DMS153 treated with DMSO at 0.1 percent for 48 hours (cell line): ENCODE results near the gene TSPEAR.
"Not testable (repeated sequence)": the region's sequence is repeated elsewhere in the genome, so short reads cannot be mapped to it uniquely, and the experiment has no call there.

Experiments
- DNase-seq: peaks from one replicate; lab custom pipeline; 2025; ENCODE audit not compliant: unreplicated experiment; lab: John Stamatoyannopoulos, UW

Gene TSPEAR

DNA sequence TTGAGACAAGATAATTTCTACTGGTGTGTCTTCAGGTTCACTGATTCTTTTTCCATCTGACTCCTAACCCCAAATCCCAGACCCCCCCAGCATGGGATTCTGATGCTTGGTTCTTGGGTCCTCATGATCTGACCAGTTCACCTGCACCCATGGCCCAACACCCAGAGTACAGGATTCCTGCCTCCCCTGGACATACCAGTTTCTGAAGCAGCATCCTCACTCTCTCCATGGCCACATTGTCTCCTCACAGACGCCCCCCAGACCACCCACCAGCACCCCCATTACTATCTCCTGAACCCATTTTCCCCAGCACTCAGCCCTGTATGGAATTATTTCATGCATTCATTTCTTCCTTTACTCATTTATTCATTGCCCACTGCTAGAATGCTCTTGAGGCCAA is 54.5 kb downstream of the TSPEAR start:
- DNase-seq = no peak

DNA sequence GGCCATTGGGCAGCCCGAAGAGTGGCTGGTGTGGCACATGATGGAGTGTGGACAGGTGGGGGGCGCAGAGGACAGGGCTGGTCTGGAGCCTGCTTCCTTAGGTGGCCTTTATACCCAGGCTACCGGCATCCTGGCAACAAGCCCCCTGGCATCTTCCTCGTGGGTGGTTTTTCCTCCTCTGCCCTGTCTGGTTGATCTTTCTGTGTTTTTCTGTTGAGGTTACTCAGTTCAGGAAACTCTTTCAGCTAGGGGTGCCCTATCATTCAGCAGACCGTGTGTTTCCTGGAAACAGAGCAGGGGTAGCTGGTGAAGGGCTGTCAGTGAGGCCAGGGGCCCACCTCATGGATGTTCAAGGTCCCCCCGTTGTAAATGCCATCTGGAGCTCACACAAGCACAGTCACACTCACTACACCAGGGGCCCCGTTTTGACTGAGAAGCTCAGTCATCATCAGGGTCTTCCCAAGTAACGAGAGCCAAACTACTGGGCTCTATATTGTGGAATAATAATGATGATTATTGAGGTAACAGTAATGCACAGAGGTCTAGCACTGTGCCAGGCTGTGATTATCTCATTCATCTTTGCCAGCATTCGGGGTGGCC is 56.7 kb downstream of the TSPEAR start, which contains the start of gene KRTAP12-4:
KRTAP12-4 (minus strand) TSS at position 84 of the 600 bp plus-strand sequence; CDS start at position 39, 45 bp downstream.
- no peak for DNase-seq

DNA sequence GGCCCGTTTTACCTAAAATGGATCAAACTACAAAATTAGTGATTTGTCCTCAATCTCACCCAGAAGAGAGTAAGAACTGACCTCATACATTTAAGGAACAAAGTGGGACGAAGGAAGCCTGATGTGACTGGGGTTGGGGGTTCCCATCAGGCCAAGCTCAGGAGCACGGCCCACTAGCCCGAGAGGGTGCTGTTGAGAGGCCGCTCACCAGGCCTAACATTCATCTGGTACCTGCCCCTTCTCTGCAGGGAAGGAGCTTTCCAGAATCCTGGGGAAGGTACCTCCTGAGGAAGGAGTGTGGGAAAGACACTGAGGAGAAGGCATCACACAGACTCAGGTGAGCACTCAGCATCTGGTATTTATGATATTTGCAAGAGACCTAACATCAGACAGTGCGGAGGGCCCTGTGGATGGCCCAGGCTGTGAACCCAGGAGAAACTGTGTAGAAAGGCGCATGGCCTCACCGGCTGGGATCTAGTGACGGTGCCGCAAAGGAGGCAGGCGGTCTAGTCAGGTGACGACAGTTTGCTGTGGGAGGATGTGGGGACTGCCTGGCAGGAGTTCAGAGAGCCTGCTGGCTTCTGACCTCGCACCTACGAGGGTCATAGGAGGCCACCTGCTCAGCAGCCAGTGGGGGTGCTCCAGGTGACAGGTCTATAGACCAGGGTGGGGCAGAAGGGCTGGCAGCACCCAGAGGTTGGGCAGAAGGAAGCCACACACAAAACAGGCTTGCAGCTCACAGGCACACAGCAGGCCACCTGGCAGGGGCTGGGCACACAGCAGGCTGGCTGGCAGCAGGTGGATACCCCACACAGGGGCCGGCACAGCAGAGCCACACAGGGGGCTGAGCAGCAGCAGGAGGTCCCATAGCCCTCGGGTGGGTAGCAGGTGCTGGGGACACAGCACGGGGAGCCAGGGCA is 57.5 kb downstream of the TSPEAR start:
- no peak for DNase-seq

DNA sequence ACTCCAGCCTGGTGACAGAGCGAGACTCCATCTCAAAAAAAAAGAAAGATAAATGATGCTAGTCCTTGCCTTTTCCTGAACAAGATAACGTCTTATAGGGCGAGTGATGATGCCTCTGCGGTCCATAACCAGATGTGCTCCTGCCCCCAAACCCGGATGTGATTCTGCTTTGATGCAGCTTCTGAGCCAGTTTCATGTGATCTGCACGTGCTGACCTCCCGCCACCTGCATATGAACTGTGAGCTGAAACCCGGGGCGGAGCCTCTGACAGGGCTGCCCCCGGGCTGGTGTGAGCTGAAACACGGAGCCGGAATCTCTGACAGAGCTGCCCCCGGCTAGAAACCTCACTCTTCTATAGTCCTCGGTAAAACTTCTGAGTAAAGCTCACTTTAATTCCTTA is 58.2 kb downstream of the TSPEAR start:
- no peak for DNase-seq

DNA sequence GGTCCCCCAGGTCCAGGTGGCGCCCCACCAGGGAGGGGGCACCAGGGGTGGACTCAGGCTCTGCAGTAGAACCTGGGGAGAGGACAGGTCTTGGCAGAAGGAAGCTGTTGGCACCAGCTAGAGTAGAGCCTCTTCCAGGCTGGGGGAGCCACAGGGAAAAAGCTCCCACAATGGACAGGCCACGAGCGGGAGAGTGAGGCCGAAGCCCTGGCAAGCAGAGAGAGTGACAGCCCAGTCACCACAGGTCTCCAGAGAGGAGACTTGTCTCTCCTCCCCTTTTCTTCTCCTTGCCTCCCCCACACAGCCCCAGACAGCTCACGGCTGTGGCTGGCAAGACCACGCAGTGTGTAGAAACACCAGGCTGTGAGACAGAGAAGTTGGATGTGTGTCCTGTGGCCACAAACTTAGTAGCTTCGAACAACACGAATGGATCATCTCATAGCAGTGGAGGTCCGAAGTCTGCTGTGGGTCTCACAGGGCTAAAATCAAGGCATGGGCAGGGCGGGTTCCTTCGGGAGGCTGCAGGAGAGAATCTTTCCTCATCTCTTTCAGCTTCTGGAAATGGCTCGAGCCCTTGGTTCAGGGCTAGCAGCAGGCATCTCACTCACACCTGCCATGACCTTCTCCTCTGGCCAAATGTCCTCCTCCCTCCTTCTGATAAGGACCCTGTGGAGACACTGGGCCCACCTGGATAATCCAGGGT is 60.2 kb downstream of the TSPEAR start:
- no peak for DNase-seq

DNA sequence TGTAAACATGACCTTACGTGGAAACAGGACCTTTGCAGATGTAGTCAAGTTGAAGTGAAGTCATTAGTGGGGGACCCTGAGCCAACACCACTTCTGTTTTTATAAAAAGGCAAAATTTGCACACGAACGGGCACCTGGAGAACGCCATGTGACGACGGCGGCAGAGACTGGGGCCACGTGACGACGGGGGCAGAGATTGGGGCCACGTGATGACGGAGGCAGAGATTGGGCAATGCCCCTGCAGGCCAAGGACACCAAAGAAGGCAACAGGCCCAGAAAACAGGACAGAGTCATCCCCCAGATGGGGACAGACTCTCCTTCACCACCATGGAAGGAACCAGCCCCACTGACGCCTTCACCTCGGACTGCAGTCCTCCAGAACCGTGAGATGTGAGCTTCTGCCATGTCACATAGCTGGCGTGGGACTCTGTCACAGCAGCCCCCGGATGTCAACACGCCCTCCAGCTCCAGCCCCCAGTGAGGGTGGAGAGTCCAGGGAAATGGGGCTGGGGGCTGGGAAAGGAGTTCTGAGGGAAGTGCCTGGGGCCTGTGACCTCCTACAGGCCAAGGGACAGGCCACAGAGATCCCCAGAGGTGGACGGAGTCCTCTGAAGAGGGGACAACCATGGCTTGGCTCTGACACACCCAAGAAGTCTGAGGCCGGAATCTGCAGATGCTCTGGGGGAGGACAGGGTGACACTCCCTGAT is 61.0 kb downstream of the TSPEAR start:
- no peak for DNase-seq

DNA sequence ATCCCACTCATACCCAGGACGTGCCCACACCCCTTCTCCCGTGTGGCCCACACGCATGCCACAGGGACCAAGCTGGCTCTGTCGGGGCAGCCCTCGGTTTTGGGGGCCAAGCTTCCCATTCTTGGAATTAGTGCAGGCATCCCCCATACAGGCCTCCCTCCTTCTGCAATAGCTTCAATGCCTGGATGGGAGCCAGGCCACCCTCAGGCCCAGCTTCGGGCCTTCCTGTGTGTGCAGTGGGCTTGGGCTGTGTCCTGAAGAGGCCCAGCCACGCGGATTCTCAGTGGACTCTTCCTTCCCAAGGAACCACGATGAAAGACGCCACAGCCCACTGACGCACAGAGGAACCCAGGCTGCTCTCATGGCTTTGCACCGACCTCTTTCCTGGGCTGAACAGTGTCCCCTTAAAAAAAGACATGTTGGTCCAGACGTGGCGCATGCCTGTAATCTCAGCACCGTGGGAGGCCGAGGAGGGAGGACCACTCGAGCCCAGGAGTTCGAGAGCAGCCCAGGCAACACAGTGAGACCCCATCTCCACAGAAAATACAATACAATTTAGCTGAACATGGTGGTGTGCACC is 61.8 kb downstream of the TSPEAR start:
- DNase-seq = no peak

DNA sequence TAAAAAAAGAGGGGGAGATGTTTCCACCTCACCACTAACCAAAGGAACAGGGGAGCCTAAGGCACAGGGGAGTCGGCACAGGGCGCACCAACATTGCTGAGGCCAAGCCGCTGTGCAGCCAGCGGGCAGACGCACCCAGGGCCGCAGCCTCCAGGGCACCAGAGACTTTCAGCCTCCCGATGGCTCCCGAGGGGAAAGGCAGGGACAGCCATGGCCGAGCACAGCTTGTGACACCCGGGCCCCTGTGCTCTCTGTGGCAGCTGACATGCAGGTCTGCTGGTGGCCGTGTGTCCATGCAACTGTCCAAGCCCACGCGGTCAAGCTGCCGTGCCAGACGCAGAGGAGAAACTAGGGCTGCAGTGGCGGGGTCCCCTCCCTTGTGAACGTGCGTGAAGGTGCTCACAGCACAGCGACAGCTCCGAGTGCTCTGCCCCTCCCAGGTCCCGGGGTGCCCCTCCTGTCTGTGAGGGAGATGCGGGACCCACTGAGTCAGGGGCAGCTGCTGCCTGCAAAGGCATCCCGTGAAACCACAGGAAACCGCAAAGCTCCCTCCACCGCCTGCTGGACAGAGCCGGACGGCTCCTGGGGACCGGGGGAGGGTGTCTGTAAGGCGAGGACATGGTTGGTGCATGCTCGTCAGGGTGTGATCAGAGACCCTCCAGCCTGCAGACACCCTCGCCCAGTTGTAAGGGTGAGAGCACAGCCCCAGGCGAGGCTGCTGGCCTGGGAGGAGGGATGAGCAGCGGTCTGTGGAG is 62.6 kb downstream of the TSPEAR start:
- DNase-seq = no peak

DNA sequence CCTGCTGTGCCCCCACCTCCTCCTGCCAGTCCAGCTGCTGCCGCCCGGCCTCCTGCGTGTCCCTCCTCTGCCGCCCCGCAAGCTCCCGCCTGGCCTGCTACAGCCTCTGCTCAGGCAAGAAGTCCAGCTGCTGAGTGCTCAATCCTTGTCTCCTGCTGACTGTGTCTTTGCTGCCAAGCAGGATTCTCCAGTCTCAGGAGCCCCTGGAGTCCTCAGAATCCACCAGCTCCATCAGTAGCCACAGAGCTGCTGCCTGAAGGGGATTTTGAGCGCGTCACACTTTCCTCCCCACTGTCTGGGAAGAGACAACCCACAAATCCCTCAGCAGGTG is 64.2 kb downstream of the TSPEAR start:
- no peak for DNase-seq

DNA sequence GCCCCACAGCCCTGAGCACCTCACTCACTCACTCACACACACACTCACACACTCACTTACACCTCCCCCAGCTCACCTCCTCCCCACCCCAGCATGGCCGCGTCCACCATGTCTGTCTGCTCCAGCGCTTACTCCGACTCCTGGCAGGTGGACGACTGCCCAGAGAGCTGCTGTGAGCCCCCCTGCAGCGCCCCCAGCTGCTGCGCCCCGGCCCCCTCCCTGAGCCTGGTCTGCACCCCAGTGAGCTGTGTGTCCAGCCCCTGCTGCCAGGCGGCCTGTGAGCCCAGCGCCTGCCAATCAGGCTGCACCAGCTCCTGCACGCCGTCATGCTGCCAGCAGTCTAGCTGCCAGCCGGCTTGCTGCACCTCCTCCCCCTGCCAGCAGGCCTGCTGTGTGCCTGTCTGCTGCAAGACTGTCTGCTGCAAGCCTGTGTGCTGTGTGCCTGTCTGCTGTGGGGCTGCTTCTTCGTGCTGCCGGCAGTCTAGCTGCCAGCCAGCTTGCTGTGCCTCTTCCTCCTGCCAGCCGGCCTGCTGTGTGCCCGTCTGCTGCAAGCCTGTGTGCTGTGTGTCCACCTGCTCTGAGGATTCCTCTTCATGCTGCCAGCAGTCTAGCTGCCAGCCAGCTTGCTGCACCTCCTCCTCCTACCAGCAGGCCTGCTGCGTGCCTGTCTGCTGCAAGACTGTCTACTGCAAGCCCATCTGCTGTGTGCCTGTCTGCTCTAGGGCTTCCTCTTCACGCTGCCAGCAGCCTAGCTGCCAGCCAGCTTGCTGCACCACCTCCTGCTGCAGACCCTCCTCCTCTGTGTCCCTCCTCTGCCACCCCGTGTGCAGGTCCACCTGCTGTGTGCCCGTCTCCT is 64.8 kb downstream of the TSPEAR start, which contains the start of gene KRTAP10-11:
KRTAP10-11 (plus strand) TSS at position 49 of the 856 bp plus-strand sequence; CDS start at position 94, 45 bp downstream.
- not testable (repeated sequence) for DNase-seq

DNA sequence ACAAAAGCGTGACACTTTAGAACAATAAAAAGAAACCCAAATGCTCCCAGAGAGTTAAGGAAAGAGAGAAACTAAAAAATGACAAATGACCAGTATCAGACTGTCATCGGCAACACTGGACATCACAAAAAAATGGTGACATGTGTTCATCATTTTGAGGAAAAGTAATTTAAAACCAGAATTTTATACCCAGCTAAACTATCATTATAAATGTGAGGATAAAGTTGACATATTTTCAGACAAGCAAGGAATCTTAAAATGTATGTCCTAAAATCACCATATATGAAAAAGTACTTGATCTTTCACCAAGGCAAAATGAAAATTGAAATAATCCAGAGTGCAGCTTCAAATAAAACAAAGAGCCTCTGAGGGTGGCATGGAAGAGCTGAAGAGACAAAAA is 66.5 kb downstream of the TSPEAR start:
- no peak for DNase-seq

DNA sequence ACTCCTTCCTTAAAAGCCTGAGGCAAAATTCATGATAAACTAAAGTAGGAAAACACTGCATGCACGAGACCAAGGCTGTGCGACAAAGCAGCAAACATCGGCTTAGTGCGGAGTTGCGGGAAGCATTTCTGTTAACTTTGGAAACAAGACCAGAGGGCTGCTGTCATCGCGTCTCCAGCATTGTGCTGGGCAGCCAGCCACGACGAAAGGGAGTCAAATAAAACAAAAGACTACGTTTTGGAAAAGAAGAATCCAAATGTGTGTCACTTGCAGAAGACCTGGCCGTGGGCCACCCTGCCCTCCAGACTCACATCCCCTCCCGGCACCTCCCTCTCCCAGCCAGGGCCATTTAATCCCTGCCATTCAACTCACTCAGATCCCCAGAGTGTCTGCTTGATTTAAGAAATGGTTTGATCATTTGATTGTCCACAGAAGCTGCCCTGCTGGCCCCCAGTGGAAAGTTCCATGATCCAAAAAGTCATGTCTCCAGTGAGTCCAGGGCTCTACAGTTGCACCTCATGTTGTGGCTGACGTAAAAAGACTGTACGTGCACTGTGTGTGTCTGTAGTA is 67.5 kb downstream of the TSPEAR start:
- no peak for DNase-seq

DNA sequence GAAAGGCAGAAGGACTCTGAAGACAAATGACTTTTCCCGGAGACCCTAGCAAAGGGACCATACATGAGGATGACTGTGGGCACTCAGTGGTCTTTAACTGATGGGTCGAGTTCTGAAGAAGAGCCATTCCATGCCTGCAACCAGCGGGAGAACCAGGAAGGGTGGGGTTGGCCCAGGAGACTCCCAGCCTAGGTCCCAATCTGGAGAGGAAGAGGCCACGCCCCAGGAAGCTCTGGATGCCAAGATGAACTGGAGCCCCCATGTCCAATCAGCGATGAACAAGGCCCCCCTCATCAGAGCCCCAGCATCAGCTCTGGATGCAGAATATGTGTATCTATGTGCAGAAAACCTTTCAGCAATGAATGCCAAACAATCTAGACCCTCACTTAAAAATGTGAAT is 70.6 kb downstream of the TSPEAR start:
- DNase-seq = no peak

DNA sequence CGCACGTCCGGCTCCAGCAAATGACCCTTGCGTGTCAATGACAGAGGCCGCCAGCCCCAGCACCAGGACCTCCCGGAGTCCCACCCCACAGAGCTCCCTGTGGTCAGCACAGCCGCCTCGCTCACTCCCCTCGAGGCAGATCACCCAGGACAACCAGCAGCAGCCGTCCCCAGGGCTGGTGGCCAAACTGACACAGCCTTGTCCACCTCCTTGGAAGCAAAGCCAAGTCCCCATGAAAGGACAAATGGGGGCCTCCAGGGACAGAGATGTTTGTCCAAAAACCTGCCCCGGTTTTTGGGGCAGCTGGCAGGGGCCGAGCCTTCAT is 72.1 kb downstream of the TSPEAR start:
- DNase-seq = no peak

DNA sequence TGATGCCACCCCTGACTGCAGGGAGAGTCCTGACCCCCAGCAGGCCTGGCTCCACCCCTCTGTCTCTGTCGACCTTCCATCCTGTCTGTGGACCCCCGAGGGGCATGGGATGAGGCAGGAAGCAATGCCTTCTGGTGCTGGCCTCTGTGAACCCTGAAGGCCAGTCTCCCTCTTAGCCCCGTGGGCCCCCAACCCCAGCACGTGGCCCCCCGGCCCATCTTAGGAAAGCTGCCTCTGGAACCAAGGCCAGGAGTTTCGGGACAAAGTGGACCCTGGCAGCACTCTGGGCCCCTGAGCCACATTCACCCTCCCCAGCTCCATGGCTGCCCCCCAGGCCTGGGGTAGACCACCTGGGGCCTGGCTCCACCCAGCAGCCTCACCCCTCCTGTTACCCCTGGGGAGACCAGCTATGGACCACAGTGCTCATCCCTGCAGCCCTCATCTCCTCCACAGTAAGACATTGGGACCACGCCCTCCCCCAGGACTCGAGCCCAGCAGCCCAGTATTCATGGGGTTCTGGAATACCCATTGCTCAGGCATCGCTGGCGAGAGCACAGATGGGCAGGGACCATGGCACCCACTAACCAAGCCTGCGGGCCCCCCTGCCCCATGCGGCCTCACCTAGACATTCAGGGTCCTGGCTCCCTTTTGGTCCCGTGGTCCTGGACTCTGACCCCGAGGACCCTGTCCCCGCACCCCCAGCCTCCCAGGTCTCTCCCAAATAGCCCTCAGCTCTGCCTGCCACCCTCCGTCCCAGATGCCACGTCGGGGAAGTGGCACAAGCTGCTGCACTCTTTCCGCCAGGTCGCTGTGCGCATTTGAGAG is 72.7 kb downstream of the TSPEAR start:
- DNase-seq = not testable (repeated sequence)

DNA sequence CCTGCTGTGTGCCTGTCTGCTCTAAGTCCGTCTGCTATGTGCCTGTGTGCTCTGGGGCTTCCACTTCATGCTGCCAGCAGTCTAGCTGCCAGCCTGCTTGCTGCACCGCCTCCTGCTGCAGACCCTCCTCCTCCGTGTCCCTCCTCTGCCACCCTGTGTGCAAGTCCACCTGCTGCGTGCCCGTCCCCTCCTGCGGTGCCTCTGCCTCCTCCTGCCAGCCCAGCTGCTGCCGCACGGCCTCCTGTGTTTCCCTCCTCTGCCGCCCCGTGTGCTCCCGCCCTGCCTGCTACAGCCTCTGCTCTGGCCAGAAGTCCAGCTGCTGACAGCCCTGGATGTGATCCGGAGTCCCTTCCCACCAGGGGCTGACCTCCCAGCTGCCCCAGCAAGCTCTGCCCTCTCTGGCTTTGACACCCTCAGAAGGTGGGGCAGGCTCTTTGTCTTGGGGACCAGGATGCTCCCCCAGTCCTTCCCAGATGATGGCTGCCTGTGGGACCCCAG is 73.5 kb downstream of the TSPEAR start:
- not testable (repeated sequence) for DNase-seq

DNA sequence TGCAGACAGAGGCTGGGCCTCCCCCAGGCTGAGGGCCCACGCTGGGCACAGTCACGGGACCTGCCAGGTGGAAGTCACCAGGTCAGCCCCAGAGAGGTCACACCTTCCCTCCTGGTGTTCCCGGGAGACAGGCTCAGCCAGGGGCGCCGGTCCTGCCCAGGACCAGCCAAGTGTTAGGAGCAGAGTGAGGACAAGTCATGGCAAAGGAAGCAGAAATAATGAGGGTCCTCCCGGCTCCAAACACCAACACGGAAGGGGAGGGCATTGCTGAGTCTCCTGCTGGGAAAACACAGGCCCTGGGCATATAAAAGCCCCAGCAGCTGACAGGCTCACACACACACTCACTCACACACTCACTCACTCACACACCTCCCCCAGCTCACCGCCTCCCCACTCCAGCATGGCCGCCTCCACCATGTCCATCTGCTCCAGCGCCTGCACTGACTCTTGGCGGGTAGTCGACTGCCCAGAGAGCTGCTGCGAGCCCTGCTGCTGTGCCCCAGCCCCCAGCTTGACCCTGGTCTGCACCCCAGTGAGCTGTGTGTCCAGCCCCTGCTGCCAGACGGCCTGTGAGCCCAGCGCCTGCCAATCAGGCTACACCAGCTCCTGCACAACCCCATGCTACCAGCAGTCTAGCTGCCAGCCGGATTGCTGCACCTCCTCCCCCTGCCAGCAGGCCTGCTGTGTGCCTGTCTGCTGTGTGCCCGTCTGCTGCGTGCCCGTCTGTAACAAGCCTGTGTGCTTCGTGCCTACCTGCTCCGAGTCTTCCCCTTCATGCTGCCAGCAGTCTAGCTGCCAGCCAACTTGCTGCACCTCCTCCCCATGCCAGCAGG is 74.1 kb downstream of the TSPEAR start, which contains the start of gene KRTAP10-10:
KRTAP10-10 (plus strand) TSS at position 339 of the 833 bp plus-strand sequence; CDS start at position 401, 62 bp downstream.
- DNase-seq = no peak
